ENCODE results near the gene FAM171A1. TPM values are rescaled to one million over a fixed set of nuclear protein-coding genes. Genes with fewer than 3 reads are reported as not detected.

FAM171A1 gene
- total RNA-seq, 1 donor from 2014 or later: 28.2 TPM

DNA sequence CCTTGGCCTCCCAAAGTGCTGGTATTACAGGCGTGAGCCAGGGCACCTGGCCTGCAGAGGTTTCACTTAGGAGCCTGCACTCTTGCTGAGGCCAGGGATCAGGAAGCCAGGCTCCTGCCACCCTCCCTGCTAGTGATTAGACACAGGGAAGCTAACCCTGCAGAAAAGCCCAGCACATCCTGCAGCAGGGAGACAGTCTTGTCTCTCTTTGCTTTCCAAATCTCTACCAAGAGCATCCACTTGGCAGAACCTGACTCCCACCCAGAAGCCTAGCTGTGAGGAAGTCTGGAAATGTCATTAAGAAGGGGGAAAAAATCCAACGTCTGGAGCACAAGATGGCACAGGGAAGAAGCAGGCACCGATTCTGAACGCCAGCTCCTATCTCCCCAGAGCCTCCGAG, 8.0 kb upstream of the FAM171A1 start:
- H3K27ac ChIP-seq: no peak overlapping the region
- no peaks in the 10 kb centered on the region for H3K4me1 ChIP-seq
- H2AFZ ChIP-seq (replicated peaks): peak overlapping the region; percentile 89
- no peak overlapping the region for H3K4me2 ChIP-seq
- peaks cover 2% of the 10 kb centered on the region for H3K9me3 Mint-ChIP-seq
- H3K9ac ChIP-seq: no peak overlapping the region
- H3K36me3 ChIP-seq: no peaks in the 10 kb centered on the region
- H3F3A ChIP-seq (ENCODE audit: low read depth): no peaks in the 10 kb centered on the region
- no peaks in the 10 kb centered on the region for H4K20me1 ChIP-seq (ENCODE audit: low read depth)
- peaks cover 5% of the 10 kb centered on the region for H3K27me3 Mint-ChIP-seq (ENCODE audit: insufficient read depth, low read depth)
- H3K9me3 ChIP-seq (ENCODE audit: low read depth): no peaks in the 10 kb centered on the region
- H3K4me3 ChIP-seq: no peak overlapping the region
- H3K4me3 Mint-ChIP-seq: no peak overlapping the region
- no peaks in the 10 kb centered on the region for H3K4me1 Mint-ChIP-seq
- DNase-seq (ENCODE audit: low spot score): no peak
- H3K79me2 ChIP-seq (ENCODE audit: low read depth): no peaks in the 10 kb centered on the region
- TF ChIP-seq EZH2 (IDR thresholded peaks at IDR 0.05): no peak
- TF ChIP-seq, protein P1, sequence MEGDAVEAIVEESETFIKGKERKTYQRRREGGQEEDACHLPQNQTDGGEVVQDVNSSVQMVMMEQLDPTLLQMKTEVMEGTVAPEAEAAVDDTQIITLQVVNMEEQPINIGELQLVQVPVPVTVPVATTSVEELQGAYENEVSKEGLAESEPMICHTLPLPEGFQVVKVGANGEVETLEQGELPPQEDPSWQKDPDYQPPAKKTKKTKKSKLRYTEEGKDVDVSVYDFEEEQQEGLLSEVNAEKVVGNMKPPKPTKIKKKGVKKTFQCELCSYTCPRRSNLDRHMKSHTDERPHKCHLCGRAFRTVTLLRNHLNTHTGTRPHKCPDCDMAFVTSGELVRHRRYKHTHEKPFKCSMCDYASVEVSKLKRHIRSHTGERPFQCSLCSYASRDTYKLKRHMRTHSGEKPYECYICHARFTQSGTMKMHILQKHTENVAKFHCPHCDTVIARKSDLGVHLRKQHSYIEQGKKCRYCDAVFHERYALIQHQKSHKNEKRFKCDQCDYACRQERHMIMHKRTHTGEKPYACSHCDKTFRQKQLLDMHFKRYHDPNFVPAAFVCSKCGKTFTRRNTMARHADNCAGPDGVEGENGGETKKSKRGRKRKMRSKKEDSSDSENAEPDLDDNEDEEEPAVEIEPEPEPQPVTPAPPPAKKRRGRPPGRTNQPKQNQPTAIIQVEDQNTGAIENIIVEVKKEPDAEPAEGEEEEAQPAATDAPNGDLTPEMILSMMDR (IDR thresholded peaks at IDR 0.05): no peak
- no peak for TF ChIP-seq EZH2phosphoT487 (IDR thresholded peaks at IDR 0.05)
- H3K27ac Mint-ChIP-seq: no peak overlapping the region
- H3K27me3 ChIP-seq: no peaks in the 10 kb centered on the region
- H3K36me3 Mint-ChIP-seq: no peaks in the 10 kb centered on the region

DNA sequence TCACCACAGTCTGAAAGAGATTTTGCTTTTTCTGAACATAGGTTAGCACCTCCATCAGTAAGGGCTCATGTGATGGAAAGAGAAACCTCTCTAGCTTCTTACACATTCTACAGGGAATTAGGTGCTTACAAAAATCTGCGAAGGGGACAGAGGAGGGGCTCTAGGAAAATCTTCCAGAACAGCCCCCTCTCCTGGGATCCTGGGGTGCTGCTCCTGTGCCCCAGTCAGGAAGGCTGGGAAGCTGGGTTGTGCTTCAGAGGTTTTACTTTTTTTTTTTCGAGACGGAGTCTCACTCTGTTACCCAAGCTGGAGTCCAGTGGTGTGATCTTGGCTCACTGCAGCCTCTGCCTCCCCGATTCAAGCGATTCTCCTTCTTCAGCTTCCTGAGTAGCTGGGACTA, 7.5 kb upstream of the FAM171A1 start:
- H4K20me1 ChIP-seq (ENCODE audit: low read depth): no peaks in the 10 kb centered on the region
- Mint-ChIP-seq H3K36me3 (no peaks in the 10 kb centered on the region), H3K27ac (no peak overlapping the region), H3K9me3 (peaks cover 2% of the 10 kb centered on the region), H3K27me3 (ENCODE audit: insufficient read depth, low read depth) (peaks cover 5% of the 10 kb centered on the region), H3K4me3 (no peak overlapping the region), H3K4me1 (no peaks in the 10 kb centered on the region)
- no peaks in the 10 kb centered on the region for H3K36me3 ChIP-seq
- TF ChIP-seq EZH2phosphoT487 (IDR thresholded peaks at IDR 0.05): no peak
- TF ChIP-seq EZH2 (IDR thresholded peaks at IDR 0.05): no peak
- TF ChIP-seq, protein P1 (IDR thresholded peaks at IDR 0.05): peak; percentile 37
- H3K4me3 ChIP-seq: no peak overlapping the region
- no peaks in the 10 kb centered on the region for H3F3A ChIP-seq (ENCODE audit: low read depth)
- no peaks in the 10 kb centered on the region for H3K4me1 ChIP-seq
- H3K79me2 ChIP-seq (ENCODE audit: low read depth): no peaks in the 10 kb centered on the region
- H3K4me2 ChIP-seq: no peak overlapping the region
- peak overlapping the region; percentile 89 for H2AFZ ChIP-seq (replicated peaks)
- peak; percentile 51 for DNase-seq (ENCODE audit: low spot score)
- no peak overlapping the region for H3K27ac ChIP-seq
- no peak overlapping the region for H3K9ac ChIP-seq
- H3K27me3 ChIP-seq: no peaks in the 10 kb centered on the region
- H3K9me3 ChIP-seq (ENCODE audit: low read depth): no peaks in the 10 kb centered on the region

DNA sequence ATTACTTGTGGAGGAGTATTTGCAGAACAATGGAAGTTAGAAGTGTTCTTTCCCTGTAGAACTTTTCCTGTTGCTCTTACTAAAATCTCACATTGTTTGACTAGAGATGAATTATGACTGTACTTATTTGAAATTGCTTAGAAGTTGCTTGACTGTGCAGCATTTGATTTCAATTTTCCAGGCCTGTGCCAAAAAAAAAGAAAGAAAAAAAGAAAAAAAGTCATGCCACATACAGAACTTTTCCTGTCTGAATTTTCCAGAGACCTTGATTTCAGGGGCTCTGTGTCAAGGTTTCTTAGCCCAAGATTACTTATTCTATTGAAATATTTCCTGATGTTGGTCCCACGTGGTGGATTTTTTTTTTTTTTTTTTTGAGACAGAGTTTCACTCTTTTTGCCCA, 3.5 kb upstream of the FAM171A1 start:
- Mint-ChIP-seq H3K27ac (no peak overlapping the region), H3K9me3 (no peaks in the 10 kb centered on the region), H3K36me3 (no peaks in the 10 kb centered on the region), H3K4me3 (no peak overlapping the region), H3K4me1 (no peaks in the 10 kb centered on the region), H3K27me3 (ENCODE audit: insufficient read depth, low read depth) (peaks cover 9% of the 10 kb centered on the region)
- peaks cover 2% of the 10 kb centered on the region for H3K4me1 ChIP-seq
- TF ChIP-seq EZH2phosphoT487 (IDR thresholded peaks at IDR 0.05): no peak
- TF ChIP-seq EZH2 (IDR thresholded peaks at IDR 0.05): no peak
- TF ChIP-seq, protein P1 (IDR thresholded peaks at IDR 0.05): no peak
- no peak overlapping the region for H3K4me2 ChIP-seq
- DNase-seq (ENCODE audit: low spot score): no peak
- H3K4me3 ChIP-seq: no peak overlapping the region
- no peaks in the 10 kb centered on the region for H4K20me1 ChIP-seq (ENCODE audit: low read depth)
- peaks cover 8% of the 10 kb centered on the region for H3K79me2 ChIP-seq (ENCODE audit: low read depth)
- H3K9ac ChIP-seq: no peak overlapping the region
- H3K36me3 ChIP-seq: no peaks in the 10 kb centered on the region
- peaks cover 10% of the 10 kb centered on the region for H3K27me3 ChIP-seq
- H3F3A ChIP-seq (ENCODE audit: low read depth): peaks cover 7% of the 10 kb centered on the region
- no peak overlapping the region for H2AFZ ChIP-seq (replicated peaks)
- H3K9me3 ChIP-seq (ENCODE audit: low read depth): no peaks in the 10 kb centered on the region
- no peak overlapping the region for H3K27ac ChIP-seq
